Forelimb muscle (tissue), 1 donor: ENCODE data around the gene PAPSS1. TPM values are rescaled to one million over a fixed set of nuclear protein-coding genes. Genes with fewer than 3 reads are reported as not detected.
"Not testable (repeated sequence)": the region's sequence is repeated elsewhere in the genome, so short reads cannot be mapped to it uniquely, and the experiment has no call there.

Experiments used
- DNase-seq: peaks from one replicate; pipeline ENCODE4 v3.0.0-alpha.2; 2013; ENCODE audit warnings: low read depth
- polyA plus RNA-seq: library from polyadenylated mRNA; unstranded; fragments of 120-200 nt; gene quantifications from one replicate; pipeline ENCODE4 v1.2.1, GENCODE V29; 2013; ENCODE audit not compliant: insufficient read length

The PAPSS1 gene
- polyA plus RNA-seq, 1 donor: 44.8 TPM

GRCh38 chr4:107726131-107726925, 6.3 kb upstream of the PAPSS1 start:
- not testable (repeated sequence) for DNase-seq

- DNase-seq: no peak
Observed at GRCh38 chr4:107725281-107725859, 5.3 kb upstream of the PAPSS1 start.

- DNase-seq: not testable (repeated sequence)
Observed at GRCh38 chr4:107723331-107723730, 3.3 kb upstream of the PAPSS1 start.

- no peak for DNase-seq
Observed at GRCh38 chr4:107721436-107722100, 1.5 kb upstream of the PAPSS1 start.

GRCh38 chr4:107719207-107719921, 670 bp downstream of the PAPSS1 start:
- DNase-seq: no peak

GRCh38 chr4:107718351-107718965, 1.6 kb downstream of the PAPSS1 start:
- DNase-seq: no peak

- no peak for DNase-seq
Observed at GRCh38 chr4:107714256-107714655, 5.8 kb downstream of the PAPSS1 start.

GRCh38 chr4:107712236-107712635, 7.8 kb downstream of the PAPSS1 start:
- DNase-seq: no peak

GRCh38 chr4:107711831-107712230, 8.2 kb downstream of the PAPSS1 start:
- DNase-seq: no peak

GRCh38 chr4:107710493-107711459, 9.3 kb downstream of the PAPSS1 start:
- DNase-seq: no peak

- DNase-seq: no peak
Observed at GRCh38 chr4:107709916-107710315, 10.1 kb downstream of the PAPSS1 start.

GRCh38 chr4:107708225-107708624, 11.8 kb downstream of the PAPSS1 start:
- no peak for DNase-seq

GRCh38 chr4:107705742-107706556, 14.1 kb downstream of the PAPSS1 start:
- no peak for DNase-seq

GRCh38 chr4:107701565-107701964, 18.5 kb downstream of the PAPSS1 start:
- no peak for DNase-seq

GRCh38 chr4:107699466-107700206, 20.4 kb downstream of the PAPSS1 start:
- no peak for DNase-seq

GRCh38 chr4:107696187-107696586, 23.8 kb downstream of the PAPSS1 start:
- not testable (repeated sequence) for DNase-seq

GRCh38 chr4:107693132-107693531, 26.9 kb downstream of the PAPSS1 start:
- no peak for DNase-seq

- no peak for DNase-seq
Observed at GRCh38 chr4:107692202-107692601, 27.8 kb downstream of the PAPSS1 start.

- no peak for DNase-seq
Observed at GRCh38 chr4:107691378-107691777, 28.7 kb downstream of the PAPSS1 start.
